Natural killer cell (primary cell): ENCODE results near the gene SFRP5. TPM values are rescaled to one million over a fixed set of nuclear protein-coding genes. Genes with fewer than 3 reads are reported as not detected.
A peak's percentile ranks its signal among the peaks of the same experiment; 100 is the strongest.

Source experiments
- ATAC-seq, 3 donors: fragments of 150-1000 bp in 2 of 3; fragments of 200-7000 bp in 1 of 3; cut with Tn5 transposase; 1 replicate in 1 of 3; 2 replicates in 2 of 3; pipeline ENCODE4 v1.10.0; 2021; ENCODE audit warnings: mild to moderate bottlenecking in 2 of 3, moderate library complexity in 2 of 3
- DNase-seq, 2 donors: peaks; one replicate each; pipeline versions ENCODE4 v3.0.0 to v3.0.0-alpha.2; 2013 to 2021; ENCODE audit warnings: mixed read lengths in 1 of 2
- H3K27ac ChIP-seq: one replicate; pipeline ENCODE4 v1.5.1; 2013; ENCODE audit warnings: mild to moderate bottlenecking, low read length
- H3K27me3 ChIP-seq: one replicate; pipeline ENCODE4 v1.6.1; 2013; ENCODE audit warnings: low read length; ENCODE audit not compliant: control insufficient read depth, insufficient read depth
- H3K36me3 ChIP-seq: one replicate; pipeline ENCODE4 v1.6.1; 2013; ENCODE audit warnings: low read length; ENCODE audit not compliant: control insufficient read depth, insufficient read depth
- H3K4me1 ChIP-seq: one replicate; pipeline ENCODE4 v1.6.1; 2013; ENCODE audit warnings: low read length; ENCODE audit not compliant: control insufficient read depth, insufficient read depth
- H3K4me3 ChIP-seq: one replicate; pipeline ENCODE4 v1.5.1; 2013; ENCODE audit warnings: low read length
- H3K9me3 ChIP-seq: one replicate; pipeline ENCODE4 v1.6.1; 2013; ENCODE audit warnings: low read length; ENCODE audit not compliant: control insufficient read depth, insufficient read depth
- H3K27ac Mint-ChIP-seq, 2 donors: one replicate each; pipeline ENCODE4 v1.8.0; 2022; ENCODE audit warnings: mild to moderate bottlenecking in 2 of 2, mixed read lengths in 2 of 2, moderate library complexity in 1 of 2
- H3K27me3 Mint-ChIP-seq, 2 donors: one replicate each; pipeline ENCODE4 v1.8.0; 2022; ENCODE audit warnings: low read depth in 2 of 2, mixed read lengths in 2 of 2
- H3K36me3 Mint-ChIP-seq: one replicate; pipeline ENCODE4 v1.8.0; 2022; ENCODE audit warnings: mixed read lengths
- H3K4me1 Mint-ChIP-seq, 2 donors: one replicate each; pipeline ENCODE4 v1.8.0; 2022; ENCODE audit warnings: mixed read lengths in 2 of 2
- H3K4me3 Mint-ChIP-seq: one replicate; pipeline ENCODE4 v1.8.0; 2022; ENCODE audit warnings: mild to moderate bottlenecking, moderate library complexity, mixed read lengths
- H3K9me3 Mint-ChIP-seq, 2 donors: one replicate each; pipeline ENCODE4 v1.8.0; 2022; ENCODE audit warnings: mixed read lengths in 2 of 2
- CTCF ChIP-seq: fragments of 200-600 bp; IDR thresholded peaks from one replicate; pipeline ENCODE4 v1.8.0; 2022; ENCODE audit warnings: antibody characterized with exemption
- WGBS: methylation state at CpG from one replicate; pipeline ENCODE4 v1.1.7; 2013; ENCODE audit warnings: missing lambda C conversion rate; ENCODE audit not compliant: insufficient coverage; 5-methylcytosine and 5-hydroxymethylcytosine counted together
- intact Hi-C: fragments of 100-400 bp; cut with micrococcal nuclease; formaldehyde crosslinking; loops from one replicate; pipeline ENCODE4 v1.14.2; 2022
- total RNA-seq, 4 donors: library from RNA; stranded (reverse); fragments of 120-200 nt in 1 of 4; gene quantifications; one replicate each; pipeline versions ENCODE4 v1.2.3 to v1.2.4, GENCODE V29; 2013 to 2022

The SFRP5 gene
- total RNA-seq, 3 donors from 2014 or later (not counting 1 experiment from before 2014, with no cell fraction given), result not detected

GRCh38 chr10:97743169-97743943 is 28.4 kb downstream of the SFRP5 start:
- peaks cover 58% of the 10 kb centered on the region for H3K36me3 ChIP-seq
- intact Hi-C loops, result no loop called here
- peaks cover 7% of the 10 kb centered on the region for H3K4me1 ChIP-seq
- no peaks in the 10 kb centered on the region for H3K27me3 ChIP-seq
- H3K4me3 Mint-ChIP-seq, result no peak overlapping the region
- H3K4me3 ChIP-seq, result no peak overlapping the region
- H3K9me3 Mint-ChIP-seq, result no peaks in the 10 kb centered on the region
- peaks cover 34 to 57% of the 10 kb centered on the region in 2 donors for H3K4me1 Mint-ChIP-seq
- TF ChIP-seq CTCF, result no peak
- H3K27ac Mint-ChIP-seq, result peak overlapping the region in 1 of 2 donors; percentile 70
- H3K27me3 Mint-ChIP-seq, result no peaks in the 10 kb centered on the region
- ATAC-seq (peak in 1 of 3 donors; percentile 24), DNase-seq (no peak)
- H3K36me3 Mint-ChIP-seq, result peaks cover 14% of the 10 kb centered on the region
- no peaks in the 10 kb centered on the region for H3K9me3 ChIP-seq
- 95% methylated on average over 10 of the region's 10 CpGs for WGBS
- no peak overlapping the region for H3K27ac ChIP-seq

GRCh38 chr10:97740613-97741012 is 31.2 kb downstream of the SFRP5 start:
- H3K27ac Mint-ChIP-seq, result peak overlapping the region; percentile 3 to 49
- Histone ChIP-seq H3K36me3 (peaks cover 40% of the 10 kb centered on the region), H3K9me3 (no peaks in the 10 kb centered on the region), H3K4me1 (peaks cover 24% of the 10 kb centered on the region), H3K4me3 (no peak overlapping the region), H3K27me3 (no peaks in the 10 kb centered on the region), H3K27ac (no peak overlapping the region)
- H3K4me3 Mint-ChIP-seq, result no peak overlapping the region
- ATAC-seq (no peak), DNase-seq (no peak)
- H3K27me3 Mint-ChIP-seq, result no peaks in the 10 kb centered on the region
- no peaks in the 10 kb centered on the region for H3K9me3 Mint-ChIP-seq
- 83% methylated on average over 1 of the region's 2 CpGs for WGBS
- TF ChIP-seq CTCF, result no peak
- intact Hi-C loops, result no loop called here
- H3K4me1 Mint-ChIP-seq, result peaks cover 57 to 80% of the 10 kb centered on the region in 2 donors
- peaks cover 12% of the 10 kb centered on the region for H3K36me3 Mint-ChIP-seq

GRCh38 chr10:97738616-97739015 is 33.2 kb downstream of the SFRP5 start:
- Mint-ChIP-seq H3K27me3 (no peaks in the 10 kb centered on the region), H3K27ac (peak overlapping the region; percentile 96 to 98), H3K9me3 (no peaks in the 10 kb centered on the region), H3K4me1 (peaks cover 55 to 69% of the 10 kb centered on the region in 2 donors), H3K4me3 (peak overlapping the region; percentile 96), H3K36me3 (peaks cover 7% of the 10 kb centered on the region)
- Histone ChIP-seq H3K27ac (no peak overlapping the region), H3K4me1 (peaks cover 24% of the 10 kb centered on the region), H3K27me3 (no peaks in the 10 kb centered on the region), H3K9me3 (no peaks in the 10 kb centered on the region), H3K4me3 (no peak overlapping the region), H3K36me3 (peaks cover 23% of the 10 kb centered on the region)
- TF ChIP-seq CTCF, result no peak
- intact Hi-C loops, result no loop called here
- DNase-seq, result no peak
- 97% methylated on average over 3 of the region's 4 CpGs for WGBS
- no peak for ATAC-seq
